Endothelial cell of hepatic sinusoid (primary cell): ENCODE results near the gene FOXQ1.

Experiments
- in situ Hi-C: cut with HindIII; loops from 2 replicates; pipeline ENCODE4 v1.10.0; 2017; ENCODE audit warnings: low sequenced_read_pairs

The FOXQ1 gene

GRCh38 chr6:1311400-1312202 lies at the start of gene FOXQ1:
FOXQ1 (plus strand) TSS chr6:1312098; CDS start chr6:1312705, 607 bp downstream.
- in situ Hi-C loops, result no loop called here

GRCh38 chr6:1262704-1263038 lies 49.2 kb upstream of the FOXQ1 start:
- in situ Hi-C loops, result no loop called here

- in situ Hi-C loops, result no loop called here
These were observed 48.7 kb upstream of the FOXQ1 start for GRCh38 chr6:1263039-1263849.

GRCh38 chr6:1263850-1264377 lies 48.0 kb upstream of the FOXQ1 start:
- in situ Hi-C loops, result no loop called here

- in situ Hi-C loops, result no loop called here
These were observed 47.1 kb upstream of the FOXQ1 start for GRCh38 chr6:1264619-1265445.

- in situ Hi-C loops, result no loop called here
These were observed 45.2 kb upstream of the FOXQ1 start for GRCh38 chr6:1266686-1267056.

GRCh38 chr6:1267057-1267732 lies 44.7 kb upstream of the FOXQ1 start:
- in situ Hi-C loops, result no loop called here

GRCh38 chr6:1267790-1268762 lies 43.8 kb upstream of the FOXQ1 start:
- in situ Hi-C loops, result no loop called here

GRCh38 chr6:1271071-1271763 lies 40.7 kb upstream of the FOXQ1 start:
- in situ Hi-C loops, result no loop called here

GRCh38 chr6:1278061-1278720 lies 33.7 kb upstream of the FOXQ1 start:
- in situ Hi-C loops, result no loop called here

GRCh38 chr6:1279065-1279464 lies 32.8 kb upstream of the FOXQ1 start:
- in situ Hi-C loops, result no loop called here

- in situ Hi-C loops, result no loop called here
These were observed 31.1 kb upstream of the FOXQ1 start for GRCh38 chr6:1280666-1281300.

GRCh38 chr6:1281746-1282145 lies 30.2 kb upstream of the FOXQ1 start:
- in situ Hi-C loops, result no loop called here

- in situ Hi-C loops, result no loop called here
These were observed 28.4 kb upstream of the FOXQ1 start for GRCh38 chr6:1283501-1283900.

GRCh38 chr6:1285556-1285955 lies 26.3 kb upstream of the FOXQ1 start:
- in situ Hi-C loops, result no loop called here

- in situ Hi-C loops, result no loop called here
These were observed 25.9 kb upstream of the FOXQ1 start for GRCh38 chr6:1285956-1286355.

- in situ Hi-C loops, result no loop called here
These were observed 24.8 kb upstream of the FOXQ1 start for GRCh38 chr6:1287103-1287591.

GRCh38 chr6:1290086-1290485 lies 21.8 kb upstream of the FOXQ1 start:
- in situ Hi-C loops, result no loop called here
